LNCaP clone FGC (cell line): ENCODE measurements around the gene TRMT44.

ENCODE experiments used
- DNase-seq: peaks from one replicate; pipeline ENCODE4 v3.0.0-alpha.2; 2011; ENCODE audit warnings: low read depth
- H3K4me3 ChIP-seq: 2 replicates; pipeline ENCODE4 v1.5.1; 2011; ENCODE audit warnings: mild to moderate bottlenecking, low read depth, low read length, control low read depth
- TF ChIP-seq, protein P1 (sequence below): IDR thresholded peaks from 2 replicates; pipeline ENCODE4 v1.5.1; 2012; ENCODE audit warnings: mild to moderate bottlenecking; ENCODE audit not compliant: control insufficient read depth, insufficient read depth; ENCODE audit errors: extremely low read depth

The TRMT44 gene

DNA sequence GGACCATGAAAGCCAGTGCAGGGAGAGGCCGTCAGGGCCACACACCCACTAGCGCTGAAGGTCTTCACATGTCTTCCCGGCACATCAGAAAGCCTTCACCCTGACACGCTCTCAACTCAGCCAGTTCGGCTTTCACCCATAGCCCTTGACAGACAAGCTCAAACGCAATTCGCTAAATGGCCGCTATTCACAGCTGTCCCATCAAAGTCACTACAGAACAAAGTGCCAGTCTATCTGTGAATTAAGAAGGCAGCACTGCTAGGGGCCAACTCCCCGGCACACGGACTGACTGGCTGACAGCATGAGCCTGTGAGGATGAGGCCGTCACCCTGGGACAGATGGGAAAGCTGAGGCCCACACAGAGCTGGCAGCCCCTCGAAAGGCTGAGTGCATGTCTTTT is 45.8 kb upstream of the TRMT44 start:
- no peak overlapping the region for H3K4me3 ChIP-seq
- no peak for DNase-seq
- TF ChIP-seq, protein P1, sequence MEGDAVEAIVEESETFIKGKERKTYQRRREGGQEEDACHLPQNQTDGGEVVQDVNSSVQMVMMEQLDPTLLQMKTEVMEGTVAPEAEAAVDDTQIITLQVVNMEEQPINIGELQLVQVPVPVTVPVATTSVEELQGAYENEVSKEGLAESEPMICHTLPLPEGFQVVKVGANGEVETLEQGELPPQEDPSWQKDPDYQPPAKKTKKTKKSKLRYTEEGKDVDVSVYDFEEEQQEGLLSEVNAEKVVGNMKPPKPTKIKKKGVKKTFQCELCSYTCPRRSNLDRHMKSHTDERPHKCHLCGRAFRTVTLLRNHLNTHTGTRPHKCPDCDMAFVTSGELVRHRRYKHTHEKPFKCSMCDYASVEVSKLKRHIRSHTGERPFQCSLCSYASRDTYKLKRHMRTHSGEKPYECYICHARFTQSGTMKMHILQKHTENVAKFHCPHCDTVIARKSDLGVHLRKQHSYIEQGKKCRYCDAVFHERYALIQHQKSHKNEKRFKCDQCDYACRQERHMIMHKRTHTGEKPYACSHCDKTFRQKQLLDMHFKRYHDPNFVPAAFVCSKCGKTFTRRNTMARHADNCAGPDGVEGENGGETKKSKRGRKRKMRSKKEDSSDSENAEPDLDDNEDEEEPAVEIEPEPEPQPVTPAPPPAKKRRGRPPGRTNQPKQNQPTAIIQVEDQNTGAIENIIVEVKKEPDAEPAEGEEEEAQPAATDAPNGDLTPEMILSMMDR = no peak

DNA sequence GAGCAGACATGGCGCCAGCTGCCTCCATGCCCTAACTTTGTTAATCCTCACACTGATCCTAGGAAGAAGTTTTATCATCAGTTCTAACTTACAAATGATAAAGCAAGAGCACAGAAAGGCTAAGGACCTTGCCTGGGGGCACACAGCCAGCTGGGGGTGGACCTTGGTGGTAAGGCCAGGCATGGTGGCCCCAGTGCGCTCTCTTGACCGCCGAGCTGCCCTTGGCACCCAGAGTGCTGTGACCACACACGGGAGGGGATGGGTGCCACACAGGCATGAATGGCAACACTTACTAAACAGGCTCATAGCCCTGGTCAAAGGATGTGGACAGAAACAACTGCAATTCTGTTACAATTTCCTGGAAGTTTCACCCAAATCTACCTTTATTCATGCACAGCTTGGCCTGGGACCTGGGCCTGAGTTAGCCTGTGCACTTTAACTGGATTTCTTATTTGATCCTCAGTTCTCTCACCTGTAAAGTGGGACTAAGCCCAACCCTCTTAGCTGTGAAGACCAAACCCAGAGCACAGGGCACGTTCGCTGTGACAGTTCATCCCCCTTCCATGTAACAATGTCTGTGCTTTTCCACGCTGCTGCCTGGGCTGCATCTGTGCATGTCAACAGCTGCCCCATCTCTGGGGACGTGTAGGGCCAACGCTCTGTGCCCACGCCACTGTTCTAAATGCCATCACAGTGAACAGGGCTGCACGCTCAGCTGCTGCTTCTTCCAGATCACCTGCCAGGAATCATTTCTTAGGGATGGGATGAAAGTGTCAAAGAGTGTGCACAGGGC is 44.9 kb upstream of the TRMT44 start:
- no peak overlapping the region for H3K4me3 ChIP-seq
- no peak for DNase-seq
- TF ChIP-seq, protein P1 = no peak

DNA sequence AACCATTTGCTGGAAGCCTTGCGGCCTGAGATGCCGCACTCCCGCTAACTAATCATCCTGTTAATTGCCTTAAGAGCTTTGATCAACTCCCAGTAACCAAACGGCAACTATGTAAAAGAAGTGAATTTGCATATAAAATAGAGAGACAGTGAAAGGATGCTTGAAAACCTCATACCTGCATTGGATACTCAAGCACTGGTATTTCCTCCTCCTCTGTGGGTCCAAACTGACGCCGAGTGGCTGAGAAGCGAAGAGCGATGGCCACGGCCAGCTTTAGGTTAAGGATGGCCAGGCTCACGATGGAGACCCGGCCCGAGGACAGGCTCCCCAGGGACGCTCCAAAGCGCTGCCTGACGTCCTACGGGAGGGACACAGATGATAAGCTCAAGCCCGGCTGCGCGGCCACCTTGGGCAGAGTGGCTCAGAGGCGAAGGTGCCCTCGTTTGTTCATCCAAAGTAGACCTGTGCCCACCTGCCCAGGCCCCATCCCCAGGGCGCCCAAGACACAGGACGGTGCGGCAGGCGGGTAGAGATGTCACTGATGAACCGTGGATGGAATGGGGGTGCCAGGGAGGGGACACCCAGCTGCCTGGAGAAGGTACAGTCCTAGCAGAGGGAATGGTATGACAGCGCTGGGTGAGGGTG is 43.7 kb upstream of the TRMT44 start:
- TF ChIP-seq, protein P1 = no peak
- no peak for DNase-seq
- H3K4me3 ChIP-seq = no peak overlapping the region

DNA sequence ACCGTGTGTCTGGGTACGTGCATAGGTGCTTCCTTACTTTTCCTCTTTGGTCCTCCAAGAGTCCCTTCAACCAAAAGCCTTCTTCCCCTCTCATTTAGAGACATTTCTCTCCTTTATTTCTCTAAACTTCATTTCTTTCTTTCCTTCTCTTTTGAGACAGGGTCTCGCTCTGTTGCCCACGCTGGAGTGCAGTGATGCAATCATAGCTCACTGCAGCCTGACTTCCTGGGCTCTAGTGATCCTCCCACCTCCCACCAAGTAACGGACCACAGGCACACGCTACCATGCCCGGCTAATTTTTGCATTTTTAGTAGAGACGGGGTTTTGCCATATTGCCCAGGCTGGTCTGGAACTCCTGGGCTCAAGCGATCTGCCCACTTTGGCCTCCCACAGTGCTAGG is 42.2 kb upstream of the TRMT44 start:
- H3K4me3 ChIP-seq = no peak overlapping the region
- DNase-seq = no peak
- TF ChIP-seq, protein P1 = no peak

DNA sequence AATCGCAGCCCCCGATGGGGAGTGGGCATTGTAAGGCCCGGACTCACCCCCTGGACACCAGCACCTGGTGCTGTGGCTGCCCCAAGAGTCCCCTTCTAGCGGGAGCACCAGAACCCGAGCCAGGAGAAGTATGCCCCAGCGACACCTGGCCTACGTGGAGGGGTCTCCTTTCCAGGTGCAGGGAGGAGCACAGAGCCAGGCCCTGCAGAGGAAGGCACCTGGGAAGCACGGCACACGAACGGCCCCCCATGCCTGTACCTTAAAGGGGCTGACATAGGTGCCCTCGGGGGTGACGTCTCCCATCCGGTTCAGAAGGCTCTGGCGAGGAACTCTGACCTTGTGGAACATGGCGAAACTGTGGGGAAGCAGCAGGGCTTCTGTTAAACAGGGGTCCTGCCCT is 41.3 kb upstream of the TRMT44 start:
- TF ChIP-seq, protein P1 = no peak
- H3K4me3 ChIP-seq = no peak overlapping the region
- no peak for DNase-seq

DNA sequence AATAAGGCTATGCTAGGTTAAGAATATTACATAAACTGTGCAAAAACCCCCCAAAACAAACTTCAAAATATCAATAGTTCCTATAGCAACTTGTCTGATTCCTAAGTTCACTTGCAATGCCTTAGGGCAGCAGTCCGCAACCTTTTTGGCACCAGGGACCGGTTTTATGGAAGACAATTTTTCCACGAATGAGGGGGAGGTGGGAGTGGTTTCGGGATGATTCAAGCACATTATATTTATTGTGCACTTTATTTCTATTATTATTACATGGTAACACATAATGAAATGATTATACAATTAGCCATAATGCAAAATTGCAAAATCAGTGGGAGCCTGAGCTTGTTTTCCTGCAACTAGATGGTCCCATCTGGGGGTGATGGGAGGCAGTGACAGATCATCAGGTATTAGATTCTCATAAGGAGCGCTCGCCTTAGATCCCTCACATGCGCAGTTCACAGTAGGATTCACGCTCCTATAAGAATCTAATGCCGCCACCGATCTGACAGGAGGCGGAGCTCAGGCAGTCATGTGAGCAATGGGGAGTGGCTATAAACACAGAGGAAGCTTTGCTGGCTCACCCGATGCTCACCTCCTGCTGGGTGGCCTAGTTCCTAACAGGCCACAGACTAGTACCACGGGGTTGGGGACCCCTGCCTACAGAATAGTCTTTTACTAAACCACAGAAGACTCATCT is 39.8 kb upstream of the TRMT44 start:
- H3K4me3 ChIP-seq = no peak overlapping the region
- TF ChIP-seq, protein P1 = no peak
- no peak for DNase-seq
